ENCODE data around the gene OTOA. TPM values are rescaled to one million over a fixed set of nuclear protein-coding genes. Genes with fewer than 3 reads are reported as not detected.
"Not testable (repeated sequence)": the region's sequence is repeated elsewhere in the genome, so short reads cannot be mapped to it uniquely, and the experiment has no call there.

The OTOA gene
- not detected in 2 replicates for total RNA-seq (2014; rRNA removed; shearing (Covaris generic))
- not detected in 2 replicates for polyA plus RNA-seq (2014; cell fraction: nucleus; rRNA removed)

DNA sequence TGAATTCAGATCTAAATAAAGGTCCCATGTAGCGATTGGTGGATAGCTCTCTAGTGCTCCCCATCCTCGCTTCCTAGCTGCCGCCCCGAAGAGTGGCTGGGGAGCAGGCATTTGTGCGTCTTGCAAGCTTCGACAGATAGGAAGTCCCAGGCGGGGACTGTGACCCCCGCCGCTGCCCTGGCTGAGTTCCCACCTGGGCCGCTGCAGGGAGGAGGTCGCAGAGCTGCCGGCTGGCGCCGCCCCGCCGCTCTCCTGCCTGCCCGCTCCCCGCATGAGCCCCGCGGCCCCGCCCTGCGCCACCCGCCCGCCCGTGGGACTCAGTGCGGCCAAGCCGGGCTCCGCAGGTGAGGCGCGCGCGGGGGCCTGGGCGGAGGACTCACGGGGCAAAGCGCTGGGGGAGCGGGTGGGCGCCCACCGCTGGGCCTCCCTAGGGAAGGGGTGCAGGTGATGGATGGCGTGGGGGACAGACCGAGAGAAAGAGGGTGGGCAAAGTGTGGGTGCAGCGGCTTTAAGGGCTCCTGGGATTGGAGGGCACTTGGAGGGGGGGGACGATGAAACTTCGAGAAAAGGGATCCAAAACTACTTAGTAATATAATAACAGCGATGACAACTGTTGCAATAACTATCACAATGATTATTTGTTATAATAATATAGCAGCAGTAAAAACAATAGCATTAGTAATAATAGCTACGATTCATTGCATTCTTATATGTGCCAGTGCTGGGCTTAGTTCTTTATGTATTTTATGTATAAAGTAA is at the start of gene OTOA:
OTOA (plus strand) TSS at position 80 of the 759 bp plus-strand sequence. CDS start 14,547 bp downstream, outside the sequence.
- DNase-seq (ENCODE audit: extremely low read depth, low read depth) = no peak

DNA sequence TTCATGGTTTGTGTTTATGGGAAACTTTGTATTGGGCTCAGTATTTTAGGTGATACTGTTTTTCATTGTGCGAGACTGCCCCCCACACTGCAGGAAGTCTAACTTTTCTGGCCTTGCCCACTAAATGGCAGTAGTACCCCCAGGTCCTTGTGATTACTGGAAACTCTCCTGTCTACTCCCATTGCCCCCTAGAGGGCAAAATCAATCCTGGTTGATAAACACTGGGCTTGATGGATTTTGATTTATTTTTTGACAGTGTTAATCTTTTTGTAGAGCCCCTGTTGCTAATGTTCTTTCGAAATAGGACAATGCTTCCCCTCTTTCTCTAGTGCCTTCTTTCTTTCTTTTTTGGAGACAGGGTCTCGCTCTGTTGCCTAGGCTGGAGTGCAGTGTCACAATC is 48.9 kb upstream of the OTOA start:
- DNase-seq (ENCODE audit: extremely low read depth, low read depth) = no peak

DNA sequence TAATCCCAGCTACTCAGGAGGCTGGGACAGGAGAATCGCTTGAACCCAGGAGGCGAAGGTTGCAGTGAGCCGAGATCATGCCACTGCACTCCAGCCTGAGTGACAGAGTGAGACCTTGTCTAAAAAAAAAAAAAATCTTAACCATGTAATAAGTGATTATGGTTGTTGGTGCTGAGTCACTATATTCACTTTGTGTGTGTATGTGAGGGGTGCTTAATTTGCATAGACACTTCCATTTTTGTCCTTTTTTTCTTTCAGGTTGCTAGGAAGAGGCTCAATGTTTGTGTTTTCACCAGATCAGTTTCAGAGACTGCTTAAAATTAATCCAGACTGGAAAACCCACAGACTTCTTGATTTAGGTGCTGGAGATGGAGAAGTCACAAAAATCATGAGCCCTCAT is 46.2 kb upstream of the OTOA start:
- no peak for DNase-seq (ENCODE audit: extremely low read depth, low read depth)

DNA sequence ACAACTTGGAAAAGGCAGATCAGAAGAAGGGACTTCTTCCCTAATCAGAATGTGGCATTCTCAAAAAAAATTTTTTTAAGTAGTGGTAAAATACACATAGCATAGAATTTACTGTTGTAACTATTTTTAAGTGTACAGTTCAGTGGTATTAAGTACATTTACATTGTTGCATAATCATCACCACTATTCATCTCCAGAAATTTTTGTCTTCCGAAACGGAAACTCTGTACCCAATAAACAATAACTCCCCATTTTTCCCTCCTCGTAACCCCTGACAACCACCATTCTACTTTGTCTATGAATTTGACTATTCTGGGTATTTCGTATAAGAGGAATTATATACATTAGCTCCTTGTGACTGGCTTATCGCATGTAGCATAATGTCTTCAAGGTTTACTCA is 45.5 kb upstream of the OTOA start:
- DNase-seq (ENCODE audit: extremely low read depth, low read depth) = no peak

DNA sequence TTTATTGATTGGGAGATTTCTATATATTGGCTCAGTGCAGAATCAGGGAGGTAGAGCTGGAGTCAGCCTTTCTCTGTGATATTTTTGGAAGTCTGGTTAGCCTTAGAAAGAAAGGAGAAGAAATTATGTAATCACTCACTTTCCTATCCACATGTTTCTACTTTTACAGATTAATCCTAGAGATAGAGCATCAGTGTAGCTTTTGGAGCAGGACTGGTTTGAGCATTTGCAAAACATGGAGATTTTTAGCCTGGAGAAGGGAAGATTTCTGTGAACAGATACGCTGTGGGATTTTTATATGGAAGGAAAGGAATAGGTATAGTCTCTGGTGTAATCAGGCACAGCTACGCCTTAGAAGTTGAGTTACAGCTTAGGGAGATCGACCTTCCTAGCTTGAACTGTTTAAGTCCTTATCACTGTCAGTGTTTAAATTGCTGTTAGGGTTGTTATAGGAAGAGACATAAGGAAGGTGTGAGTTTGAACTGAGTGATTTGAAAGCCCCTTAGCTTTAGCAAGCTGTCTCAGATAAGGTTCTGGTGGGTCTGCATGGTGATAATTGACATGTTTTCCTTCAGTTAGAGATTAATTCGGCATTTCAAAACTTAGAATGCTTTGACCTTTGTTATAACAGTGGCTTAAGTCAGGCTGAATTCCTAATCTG is 43.9 kb upstream of the OTOA start:
- no peak for DNase-seq (ENCODE audit: extremely low read depth, low read depth)

DNA sequence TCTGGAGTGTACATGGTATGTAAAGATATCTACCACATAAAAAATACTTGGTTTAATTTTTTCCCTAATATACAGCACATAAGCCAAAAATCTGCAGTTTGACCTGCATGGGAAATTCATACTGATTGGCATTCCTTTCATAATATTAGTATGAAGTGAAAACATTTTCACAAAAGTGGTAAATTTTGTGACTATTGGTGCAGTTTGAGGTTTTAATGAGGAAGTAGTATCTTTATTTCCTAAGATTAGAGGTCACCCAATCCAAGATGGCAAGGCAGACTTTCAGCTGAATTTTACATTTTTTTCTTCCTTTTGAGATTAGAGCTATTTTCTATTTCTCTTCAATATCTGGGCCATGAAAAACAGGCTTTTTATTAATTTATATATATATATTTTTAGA is 43.2 kb upstream of the OTOA start:
- no peak for DNase-seq (ENCODE audit: extremely low read depth, low read depth)

DNA sequence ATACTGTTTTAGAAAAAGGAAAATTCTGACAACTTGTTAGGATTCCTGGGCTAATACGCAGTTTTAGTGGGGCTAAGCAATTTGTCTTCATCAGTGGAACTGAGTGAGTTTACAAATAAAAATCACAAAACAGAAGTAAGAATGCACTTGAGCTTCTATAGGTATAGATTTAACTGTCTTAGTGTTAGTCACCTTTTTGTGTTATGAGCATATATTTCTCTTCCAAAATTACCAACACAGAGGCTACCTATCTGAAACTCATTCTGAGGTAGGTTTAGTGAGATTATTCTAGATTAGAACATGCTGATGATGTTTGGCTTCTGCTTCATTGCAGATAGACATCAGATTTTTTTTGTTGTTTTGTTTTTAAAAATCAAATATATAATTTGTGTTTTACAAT is 41.2 kb upstream of the OTOA start:
- no peak for DNase-seq (ENCODE audit: extremely low read depth, low read depth)

DNA sequence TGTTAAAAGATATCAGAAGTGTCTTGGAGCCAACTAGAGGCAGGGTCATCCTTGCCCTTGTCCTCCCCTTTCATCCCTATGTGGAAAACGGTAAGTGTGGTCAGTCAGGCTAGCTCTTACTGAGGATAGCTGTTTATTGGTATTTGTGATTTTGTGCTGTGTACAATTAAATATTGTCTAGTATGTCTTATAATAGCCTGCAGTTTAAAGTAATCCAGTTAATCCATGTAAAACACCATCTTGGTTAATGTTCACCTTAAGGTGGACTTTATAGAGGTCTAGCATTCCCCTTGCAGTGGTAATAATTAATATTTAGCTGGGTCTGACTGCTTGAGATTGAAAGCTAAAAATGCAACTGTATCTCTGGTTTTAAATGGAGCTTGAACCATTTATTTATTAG is 38.7 kb upstream of the OTOA start:
- no peak for DNase-seq (ENCODE audit: extremely low read depth, low read depth)

DNA sequence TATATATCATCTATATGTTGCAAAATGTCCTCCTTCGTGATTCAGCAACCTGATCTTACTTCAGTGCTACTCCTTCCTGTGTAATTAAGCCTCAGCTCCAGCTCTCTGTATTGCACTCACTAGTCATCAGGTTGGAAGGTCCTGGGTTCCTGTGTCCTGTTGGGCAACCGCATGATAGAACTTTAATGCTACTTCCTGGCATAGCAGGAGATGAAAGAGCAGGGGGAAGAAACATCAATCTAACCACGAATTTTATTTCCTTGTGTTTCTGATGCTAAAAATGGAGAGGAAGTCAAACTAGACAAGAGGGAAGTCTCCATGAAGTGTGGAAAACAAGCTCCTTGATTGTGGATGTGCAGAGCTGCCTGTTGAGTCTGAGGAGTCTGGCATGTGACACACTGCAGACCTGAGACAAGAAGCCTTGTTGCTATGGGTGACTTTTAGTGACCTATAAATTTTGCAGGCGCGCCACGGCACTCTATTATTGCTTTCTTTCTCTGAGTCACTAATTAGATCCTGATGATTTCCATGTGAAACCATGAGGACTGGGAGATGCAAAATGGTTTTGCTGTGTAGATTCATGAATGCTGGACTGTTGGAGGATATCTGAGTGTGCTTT is 37.0 kb upstream of the OTOA start:
- peak; percentile 94 for DNase-seq (ENCODE audit: extremely low read depth, low read depth)

DNA sequence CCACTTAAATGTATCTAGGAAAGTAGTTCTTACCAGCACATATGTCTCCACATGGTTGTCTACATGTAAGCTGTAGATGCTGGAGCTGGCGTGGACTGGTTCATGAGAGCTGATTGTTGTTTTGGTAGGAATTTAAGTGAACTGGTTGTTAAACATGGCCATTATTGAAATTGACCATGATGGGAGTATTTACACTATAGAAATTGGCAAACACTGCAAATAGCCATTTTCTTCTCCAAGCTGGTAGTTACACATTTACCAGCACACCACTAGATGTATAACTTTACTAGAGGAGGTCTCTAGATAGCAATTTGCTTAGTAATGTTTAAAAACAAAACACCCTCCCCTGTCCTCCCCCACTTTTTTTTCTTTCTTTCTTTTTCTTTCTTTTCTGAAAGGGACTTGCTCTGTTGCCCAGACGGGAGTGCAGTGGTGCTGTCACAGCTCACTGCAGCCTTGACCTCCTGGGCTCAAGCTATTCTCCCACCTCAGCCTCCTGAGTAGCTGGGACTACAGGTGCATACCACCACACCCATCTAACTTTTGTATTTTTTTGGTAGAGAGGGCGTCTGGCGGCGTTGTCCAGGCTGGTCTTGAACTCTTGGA is 35.5 kb upstream of the OTOA start:
- DNase-seq (ENCODE audit: extremely low read depth, low read depth) = no peak

DNA sequence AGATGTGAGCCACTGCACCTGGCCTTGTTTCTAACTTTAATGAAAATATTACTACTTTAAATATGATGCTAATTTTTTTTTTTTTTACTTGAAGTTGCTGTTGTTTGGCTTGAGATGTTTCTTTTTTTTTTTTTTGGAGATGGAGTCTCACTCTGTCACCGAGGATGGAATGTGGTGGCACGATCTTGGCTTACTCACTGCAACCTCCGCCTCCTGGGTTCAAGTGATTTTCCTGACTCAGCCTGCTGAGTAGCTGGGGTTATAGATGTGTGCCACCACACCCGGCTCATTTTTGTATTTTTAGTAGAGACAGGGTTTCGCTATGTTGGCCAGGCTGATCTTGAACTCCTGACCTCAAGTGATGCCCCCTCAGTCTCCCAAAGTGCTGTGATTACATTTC is 35.0 kb upstream of the OTOA start:
- DNase-seq (ENCODE audit: extremely low read depth, low read depth) = no peak

DNA sequence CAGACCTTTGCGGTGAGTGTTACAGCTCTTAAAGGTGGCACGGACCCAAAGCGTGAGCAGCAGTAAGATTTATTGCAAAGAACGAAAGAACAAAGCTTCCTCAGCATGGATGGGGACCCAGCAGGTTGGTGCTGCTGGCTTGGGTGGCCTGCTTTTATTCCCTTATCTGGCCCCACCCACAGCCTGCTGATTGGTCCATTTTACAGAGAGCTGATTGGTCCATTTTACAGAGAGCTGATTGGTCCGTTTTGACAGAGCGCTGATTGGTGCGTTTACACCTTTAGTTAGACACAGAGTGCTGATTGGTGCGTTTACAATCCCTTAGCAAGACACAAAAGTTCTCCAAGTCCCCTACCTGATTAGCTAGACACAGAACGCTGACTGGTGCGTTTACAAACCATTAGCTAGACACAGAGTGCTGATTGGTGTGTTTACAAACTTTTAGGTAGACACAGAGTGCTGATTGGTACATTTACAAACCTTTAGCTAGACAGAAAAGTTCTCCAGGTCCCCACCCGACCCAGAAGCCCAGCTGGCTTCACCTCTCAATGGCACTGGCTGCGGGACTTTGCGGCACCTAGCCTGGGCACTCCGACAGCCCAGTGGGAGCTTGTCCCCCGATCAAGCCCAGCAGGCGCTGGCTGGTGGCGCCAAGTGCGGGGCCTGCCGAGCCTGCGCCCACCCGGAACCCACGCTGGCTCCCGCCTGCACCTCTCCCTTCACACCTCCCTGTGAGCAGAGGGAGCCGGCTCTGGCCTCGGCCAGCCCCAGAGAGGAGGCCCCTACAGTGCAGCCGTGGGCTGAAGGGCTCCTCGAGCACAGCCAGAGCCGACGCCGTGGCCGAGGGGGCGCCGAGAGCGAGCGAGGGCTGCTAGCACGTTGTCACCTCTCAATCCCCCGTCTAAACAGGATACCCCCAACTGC is 33.9 kb upstream of the OTOA start:
- DNase-seq (ENCODE audit: extremely low read depth, low read depth) = not testable (repeated sequence)

DNA sequence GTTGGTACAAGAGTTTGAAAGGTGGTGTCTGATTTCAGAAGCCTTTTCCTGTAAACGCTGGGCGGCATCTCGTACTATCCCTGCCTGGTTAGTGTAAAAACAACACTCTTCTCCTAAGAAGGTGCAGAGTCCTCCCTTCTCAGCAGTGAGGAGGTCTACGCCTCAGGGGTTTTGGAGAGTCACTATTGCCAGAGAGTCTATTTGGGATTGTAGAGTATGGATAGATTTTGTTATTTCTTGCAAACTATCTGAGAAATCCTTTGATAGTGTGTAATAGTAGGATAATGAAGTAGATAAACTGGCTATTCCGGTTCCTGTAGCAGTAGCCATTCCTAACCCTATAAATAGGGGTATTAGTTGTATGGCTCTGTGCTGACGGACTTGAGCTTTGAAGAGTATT is 32.9 kb upstream of the OTOA start:
- not testable (repeated sequence) for DNase-seq (ENCODE audit: extremely low read depth, low read depth)

DNA sequence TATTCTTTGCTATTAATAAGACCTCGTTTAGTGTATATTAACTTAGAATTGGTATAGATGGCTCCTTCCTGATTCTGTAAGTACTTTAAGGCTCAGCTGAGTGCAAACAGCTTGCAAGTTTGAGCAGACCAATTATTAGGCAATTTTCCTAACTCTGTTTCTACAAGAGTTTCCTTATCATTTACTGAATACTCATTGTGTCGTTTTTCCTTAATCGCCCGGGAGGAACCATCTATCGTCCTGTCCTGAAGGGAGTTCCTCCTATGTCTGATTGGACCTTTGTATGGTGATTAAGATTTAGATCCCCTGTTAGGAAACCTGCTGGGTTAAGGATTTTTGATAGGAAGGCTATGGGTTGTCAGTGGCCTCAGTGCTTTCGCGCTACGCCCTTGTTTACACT is 32.4 kb upstream of the OTOA start:
- not testable (repeated sequence) for DNase-seq (ENCODE audit: extremely low read depth, low read depth)

DNA sequence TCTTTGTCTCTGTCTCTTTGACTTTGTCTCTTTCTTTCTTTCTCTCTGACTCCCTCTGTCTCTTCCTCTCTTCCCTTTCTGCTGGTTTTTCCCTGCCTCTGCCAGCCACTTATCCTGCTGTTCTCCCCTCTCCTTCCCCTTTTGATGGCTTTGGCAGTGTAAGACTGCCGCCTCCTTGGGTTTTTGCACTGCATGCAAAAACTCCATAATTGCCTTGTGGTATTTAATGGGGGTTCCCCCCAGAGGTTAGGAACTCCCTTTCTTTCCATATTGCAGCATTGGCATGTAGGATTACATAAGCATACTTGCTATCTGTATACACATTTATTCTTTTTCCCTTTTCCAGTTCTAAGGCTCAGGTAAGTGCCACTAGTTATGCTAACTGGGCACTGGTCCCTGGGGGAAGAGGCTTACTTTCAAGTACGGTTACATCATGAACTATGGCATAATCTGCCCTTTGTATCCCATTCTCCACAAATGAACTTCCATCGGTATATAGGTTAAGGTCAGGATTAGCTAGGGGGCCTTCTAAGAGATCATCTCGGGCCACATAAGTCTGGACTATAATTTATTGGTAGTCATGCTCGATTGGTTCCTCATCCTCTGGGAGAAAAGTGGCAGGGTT is 31.7 kb upstream of the OTOA start:
- DNase-seq (ENCODE audit: extremely low read depth, low read depth) = not testable (repeated sequence)

DNA sequence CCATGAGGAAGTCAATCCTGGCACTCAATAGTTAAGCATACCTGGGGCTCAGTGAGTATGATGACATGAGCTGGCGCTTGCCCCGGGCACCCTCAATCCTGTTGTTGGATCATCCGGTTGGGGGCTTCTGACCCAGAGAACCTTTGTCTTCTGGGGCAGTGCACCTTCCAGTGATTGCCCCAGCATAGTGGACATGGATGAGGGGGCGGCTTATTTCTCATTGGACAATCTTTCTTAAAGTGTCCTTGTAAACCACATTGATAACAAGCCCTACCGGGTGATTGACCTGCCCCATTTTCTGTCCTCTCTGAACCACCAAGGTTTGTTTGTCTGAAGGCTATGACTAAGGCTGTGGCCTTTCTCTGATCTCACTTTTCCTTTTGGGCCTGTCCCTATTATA is 29.6 kb upstream of the OTOA start:
- DNase-seq (ENCODE audit: extremely low read depth, low read depth) = no peak

DNA sequence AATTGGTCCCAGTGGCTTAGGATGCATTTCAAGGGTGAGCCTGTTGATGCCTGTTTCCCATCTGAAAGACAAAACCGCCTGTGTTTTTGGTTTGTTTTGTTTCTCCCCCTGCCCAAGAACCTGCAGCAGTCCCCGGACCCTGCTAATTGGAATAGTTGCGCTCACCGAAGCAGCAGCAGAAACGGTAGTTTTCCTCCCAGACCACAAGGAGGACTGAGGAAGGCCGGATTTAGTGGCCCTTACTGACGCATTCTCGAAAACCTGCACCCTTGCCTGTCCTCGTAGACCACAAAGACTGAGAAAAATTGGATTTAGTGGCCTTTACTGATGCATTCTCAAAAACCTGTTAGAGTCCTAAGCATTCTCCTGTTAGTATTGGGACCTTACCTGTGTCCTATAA is 28.1 kb upstream of the OTOA start:
- not testable (repeated sequence) for DNase-seq (ENCODE audit: extremely low read depth, low read depth)

DNA sequence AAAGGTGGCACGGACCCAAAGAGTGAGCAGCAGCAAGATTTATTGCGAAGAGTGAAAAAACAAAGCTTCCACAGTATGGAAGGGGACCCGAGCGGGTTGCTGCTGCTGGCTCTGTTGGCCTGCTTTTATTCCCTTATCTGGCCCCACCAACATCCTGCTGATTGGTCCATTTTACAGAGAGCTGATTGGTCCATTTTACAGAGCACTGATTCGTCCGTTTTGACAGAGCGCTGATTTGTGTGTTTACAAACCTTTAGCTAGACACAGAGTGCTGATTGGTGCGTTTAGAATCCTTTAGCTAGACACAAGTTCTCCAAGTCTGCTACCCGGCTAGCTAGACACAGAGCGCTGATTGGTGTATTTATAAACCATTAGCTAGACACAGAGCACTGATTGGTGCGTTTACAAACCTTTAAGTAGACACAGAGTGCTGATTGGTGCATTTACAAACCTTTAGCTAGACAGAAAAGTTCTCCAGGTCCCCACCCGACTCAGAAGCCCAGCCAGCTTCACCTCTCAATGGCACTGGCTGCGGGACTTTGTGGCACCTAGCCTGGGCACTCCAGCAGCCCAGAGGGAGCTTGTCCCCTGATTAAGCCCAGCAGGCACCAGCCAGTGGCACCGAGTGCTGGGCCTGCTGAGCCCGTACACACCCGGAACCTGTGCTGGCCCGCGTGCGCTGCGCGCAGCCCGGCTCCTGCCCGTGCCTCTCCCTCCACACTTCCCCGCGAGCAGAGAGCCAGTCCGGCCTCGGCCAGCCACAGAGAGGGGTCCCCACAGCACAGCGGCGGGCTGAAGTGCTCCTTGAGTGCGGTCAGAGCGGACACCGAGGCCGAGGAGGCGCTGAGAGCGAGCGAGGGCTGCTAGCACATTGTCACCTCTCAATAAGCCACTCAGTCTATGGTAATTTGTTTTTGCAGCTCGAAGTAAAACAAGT is 26.5 kb upstream of the OTOA start:
- DNase-seq (ENCODE audit: extremely low read depth, low read depth) = no peak

DNA sequence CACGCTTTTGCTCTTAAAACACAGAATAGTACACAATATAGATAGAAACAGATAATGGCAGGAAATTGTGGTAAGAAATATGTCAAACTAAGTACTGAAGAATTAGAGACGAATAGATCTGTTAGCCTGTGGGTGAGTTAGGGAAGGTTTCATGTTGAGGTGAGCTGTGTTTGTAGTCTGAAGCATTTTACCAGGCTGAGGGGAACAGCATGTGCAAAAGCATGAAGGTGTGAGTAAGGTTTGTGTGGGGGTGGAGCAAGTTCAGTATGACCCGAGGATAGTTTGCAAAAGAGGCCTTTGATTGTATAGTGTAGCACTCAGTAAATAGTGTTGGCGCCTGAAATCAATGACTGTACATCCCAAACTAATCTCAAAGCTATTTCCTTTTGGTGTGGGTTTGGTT is 25.2 kb upstream of the OTOA start:
- DNase-seq (ENCODE audit: extremely low read depth, low read depth) = peak; percentile 19

Data from NCI-H460 (cell line).